IMR-90 (cell line): ENCODE data around the gene SLC4A9. TPM values are rescaled to one million over a fixed set of nuclear protein-coding genes. Genes with fewer than 3 reads are reported as not detected.
A peak's percentile ranks its signal among the peaks of the same experiment; 100 is the strongest.

Experiments used
- ATAC-seq: fragments of 200-7000 bp; cut with Tn5 transposase; 2 replicates; pipeline ENCODE4 v1.9.1; 2020; ENCODE audit warnings: low read depth, mild to moderate bottlenecking, moderate library complexity
- BruUV-seq: library from RNA; stranded (reverse); fragments of 400-500 nt; replicated peaks from 2 replicates; lab custom pipeline; 2021; lab: Mats Ljungman, UMichigan
- CTCF ChIA-PET: fragments of 300-600 bp; formaldehyde crosslinking; extraction: SDS; loops from one replicate; lab custom pipeline; 2021; ENCODE audit warnings: antibody characterized with exemption; lab: Yijun Ruan, JAX
- POLR2A ChIA-PET: fragments of 300-600 bp; sonication (Branson Sonifier 250); formaldehyde crosslinking; loops from one replicate; lab custom pipeline; 2022; ENCODE audit warnings: antibody characterized with exemption; ENCODE audit not compliant: unreplicated experiment; lab: Charles Lee
- DNase-seq: peaks from one replicate; pipeline ENCODE4 v3.0.0; 2013
- H2AFZ ChIP-seq: replicated peaks from 2 replicates; pipeline ENCODE3; 2013; ENCODE audit warnings: low read length, mild to moderate bottlenecking; ENCODE audit not compliant: poor library complexity
- H2AK5ac ChIP-seq: 2 replicates; pipeline ENCODE4 v1.6.1; 2013; ENCODE audit warnings: low read depth, low read length, inconsistent platforms
- H2AK9ac ChIP-seq: replicated peaks from 2 replicates; pipeline ENCODE3; 2013; ENCODE audit warnings: mild to moderate bottlenecking, low read depth, low read length, moderate library complexity; ENCODE audit not compliant: poor library complexity
- H2BK120ac ChIP-seq: 2 replicates; pipeline ENCODE4 v1.6.1; 2013; ENCODE audit warnings: low read depth, low read length, inconsistent platforms
- H2BK15ac ChIP-seq: 3 replicates; pipeline ENCODE4 v1.6.1; 2013; ENCODE audit warnings: low read depth, low read length, inconsistent platforms
- H2BK20ac ChIP-seq: 2 replicates; pipeline ENCODE4 v1.6.1; 2013; ENCODE audit warnings: low read depth, mild to moderate bottlenecking, inconsistent platforms, low read length, moderate library complexity
- H2BK5ac ChIP-seq: 2 replicates; pipeline ENCODE4 v1.6.1; 2013; ENCODE audit warnings: mild to moderate bottlenecking, low read depth, low read length, inconsistent platforms; ENCODE audit not compliant: poor library complexity, severe bottlenecking
- H3K14ac ChIP-seq: replicated peaks from 2 replicates; pipeline ENCODE4 v1.6.1; 2013; ENCODE audit warnings: low read depth, low read length, inconsistent platforms
- H3K18ac ChIP-seq: 2 replicates; pipeline ENCODE4 v1.6.1; 2013; ENCODE audit warnings: low read depth, low read length, control low read depth
- H3K23ac ChIP-seq: 2 replicates; pipeline ENCODE4 v1.6.1; 2013; ENCODE audit warnings: low read depth, low read length, inconsistent platforms
- H3K27ac ChIP-seq: 2 replicates; pipeline ENCODE4 v1.5.1; 2013; ENCODE audit warnings: mild to moderate bottlenecking, control low read depth, low read length; ENCODE audit not compliant: insufficient read depth
- H3K27me3 ChIP-seq: 2 replicates; pipeline ENCODE4 v1.6.1; 2013; ENCODE audit warnings: low read length; ENCODE audit not compliant: control insufficient read depth, insufficient read depth
- H3K36me3 ChIP-seq: 2 replicates; pipeline ENCODE4 v1.6.1; 2013; ENCODE audit warnings: low read length, mixed read lengths; ENCODE audit not compliant: control insufficient read depth, insufficient read depth
- H3K4ac ChIP-seq: 2 replicates; pipeline ENCODE4 v1.6.1; 2013; ENCODE audit warnings: low read depth, low read length, inconsistent platforms
- H3K4me1 ChIP-seq: 2 replicates; pipeline ENCODE4 v1.6.1; 2013; ENCODE audit warnings: low read length, mixed read lengths; ENCODE audit not compliant: control insufficient read depth, insufficient read depth
- H3K4me2 ChIP-seq: 2 replicates; pipeline ENCODE4 v1.6.1; 2013; ENCODE audit warnings: low read depth, mild to moderate bottlenecking, control low read depth, low read length, moderate library complexity
- H3K4me3 ChIP-seq: 2 replicates; pipeline ENCODE4 v1.5.1; 2013; ENCODE audit warnings: low read depth, mild to moderate bottlenecking, control low read depth, low read length, moderate library complexity; ENCODE audit not compliant: insufficient read depth
- H3K56ac ChIP-seq: 2 replicates; pipeline ENCODE4 v1.6.1; 2013; ENCODE audit warnings: low read length, inconsistent platforms; ENCODE audit not compliant: insufficient read depth; ENCODE audit errors: extremely low read depth
- H3K79me1 ChIP-seq, 2 experiments: 2 replicates each; pipeline ENCODE4 v1.6.1; 2013; ENCODE audit warnings: low read length in 2 of 2, inconsistent platforms in 1 of 2, low read depth in 1 of 2
- H3K9ac ChIP-seq: 2 replicates; pipeline ENCODE4 v1.6.1; 2013; ENCODE audit warnings: low read depth, low read length, control low read depth
- H3K9me1 ChIP-seq: 2 replicates; pipeline ENCODE4 v1.6.1; 2013; ENCODE audit warnings: low read length, inconsistent platforms; ENCODE audit not compliant: insufficient read depth
- H3K9me3 ChIP-seq: 2 replicates; pipeline ENCODE4 v1.6.1; 2013; ENCODE audit warnings: low read length; ENCODE audit not compliant: control insufficient read depth, insufficient read depth
- H4K20me1 ChIP-seq: 2 replicates; pipeline ENCODE4 v1.6.1; 2013; ENCODE audit warnings: low read length, inconsistent platforms; ENCODE audit not compliant: insufficient read depth
- H4K5ac ChIP-seq: 2 replicates; pipeline ENCODE4 v1.6.1; 2013; ENCODE audit warnings: mild to moderate bottlenecking, low read depth, low read length, control low read depth
- H4K8ac ChIP-seq, 2 experiments: 2 replicates each; pipeline ENCODE4 v1.6.1; 2013; ENCODE audit warnings: low read depth in 2 of 2, low read length in 2 of 2, control low read depth in 1 of 2, inconsistent platforms in 1 of 2
- H4K91ac ChIP-seq: 2 replicates; pipeline ENCODE4 v1.6.1; 2013; ENCODE audit warnings: low read depth, low read length, inconsistent platforms; ENCODE audit not compliant: insufficient read depth
- BHLHE40 ChIP-seq: fragments of 150-350 bp; IDR thresholded peaks from 2 replicates; pipeline ENCODE4 v1.6.1; 2016; ENCODE audit warnings: mild to moderate bottlenecking, low read depth, low read length
- CEBPB ChIP-seq: IDR thresholded peaks from 2 replicates; pipeline ENCODE4 v1.6.1; 2012; ENCODE audit warnings: low read depth, low read length, improper control_type of control experiment
- CHD1 ChIP-seq: IDR thresholded peaks from 2 replicates; pipeline ENCODE4 v1.6.1; 2012; ENCODE audit warnings: low read depth, low read length, improper control_type of control experiment
- MAZ ChIP-seq: IDR thresholded peaks from 2 replicates; pipeline ENCODE4 v1.6.1; 2012; ENCODE audit warnings: low read depth, mild to moderate bottlenecking, low read length, improper control_type of control experiment, moderate library complexity, borderline replicate concordance
- MXI1 ChIP-seq: IDR thresholded peaks from 2 replicates; pipeline ENCODE4 v1.6.1; 2012; ENCODE audit warnings: low read depth, mild to moderate bottlenecking, low read length, moderate library complexity, borderline replicate concordance
- POLR2A ChIP-seq: IDR thresholded peaks from 2 replicates; pipeline ENCODE4 v1.6.1; 2012; ENCODE audit warnings: mild to moderate bottlenecking, low read depth, low read length
- RAD21 ChIP-seq: IDR thresholded peaks from 2 replicates; pipeline ENCODE4 v1.6.1; 2012; ENCODE audit warnings: low read length, improper control_type of control experiment
- RCOR1 ChIP-seq: IDR thresholded peaks from 2 replicates; pipeline ENCODE4 v1.6.1; 2012; ENCODE audit warnings: mild to moderate bottlenecking, low read length, improper control_type of control experiment; ENCODE audit not compliant: insufficient replicate concordance
- SMC3 ChIP-seq: fragments of 150-350 bp; IDR thresholded peaks from 2 replicates; pipeline ENCODE4 v1.6.1; 2016; ENCODE audit warnings: low read depth, mild to moderate bottlenecking, antibody characterized with exemption, low read length, moderate library complexity
- USF2 ChIP-seq: fragments of 150-350 bp; IDR thresholded peaks from 2 replicates; pipeline ENCODE4 v1.6.1; 2017; ENCODE audit warnings: mild to moderate bottlenecking, antibody characterized with exemption, low read length, low read depth
- WGBS, 2 experiments: methylation state at CpG; one replicate each; pipeline versions ENCODE4 v1.1.5 to v1.1.7; 2013; ENCODE audit warnings: missing lambda C conversion rate in 2 of 2; ENCODE audit not compliant: insufficient read length in 1 of 2; ENCODE audit errors: extremely low coverage in 2 of 2; 5-methylcytosine and 5-hydroxymethylcytosine counted together
- dilution Hi-C: fragments of 300-500 bp; cut with HindIII; formaldehyde crosslinking; loops from one replicate; pipeline ENCODE4 v1.14.3; 2018; ENCODE audit warnings: low sequenced_read_pairs; ENCODE audit not compliant: unreplicated experiment
- in situ Hi-C: fragments of 300-500 bp; cut with MboI; formaldehyde crosslinking; loops from 3 replicates; pipeline ENCODE4 v1.14.3; 2019; ENCODE audit warnings: low sequenced_read_pairs, inconsistent platforms, mixed read lengths
- intact Hi-C: fragments of 100-400 bp; cut with micrococcal nuclease; formaldehyde crosslinking; loops from 2 replicates; pipeline ENCODE4 v1.10.0; 2022
- polyA plus RNA-seq, 3 experiments: library from polyadenylated mRNA; depleted of rRNA; stranded (reverse); fragments of >200 nt; gene quantifications; 2 replicates each; pipeline ENCODE4 v1.2.3, GENCODE V29; 2012; ENCODE audit warnings: low replicate concordance in 1 of 3
- total RNA-seq: library from RNA; depleted of rRNA; stranded (reverse); fragments of >200 nt; gene quantifications from 2 replicates; pipeline ENCODE4 v1.2.3, GENCODE V29; 2012
- TF ChIP-seq, protein P1 (sequence below): fragments of 150-350 bp; IDR thresholded peaks from 2 replicates; pipeline ENCODE4 v1.6.1; 2016; ENCODE audit warnings: low read depth, mild to moderate bottlenecking, low read length, moderate library complexity, borderline replicate concordance

The SLC4A9 gene
- total and polyA plus RNA-seq, 2 of the 4 experiments (the other 2 are of a cell fraction), result not detected

DNA sequence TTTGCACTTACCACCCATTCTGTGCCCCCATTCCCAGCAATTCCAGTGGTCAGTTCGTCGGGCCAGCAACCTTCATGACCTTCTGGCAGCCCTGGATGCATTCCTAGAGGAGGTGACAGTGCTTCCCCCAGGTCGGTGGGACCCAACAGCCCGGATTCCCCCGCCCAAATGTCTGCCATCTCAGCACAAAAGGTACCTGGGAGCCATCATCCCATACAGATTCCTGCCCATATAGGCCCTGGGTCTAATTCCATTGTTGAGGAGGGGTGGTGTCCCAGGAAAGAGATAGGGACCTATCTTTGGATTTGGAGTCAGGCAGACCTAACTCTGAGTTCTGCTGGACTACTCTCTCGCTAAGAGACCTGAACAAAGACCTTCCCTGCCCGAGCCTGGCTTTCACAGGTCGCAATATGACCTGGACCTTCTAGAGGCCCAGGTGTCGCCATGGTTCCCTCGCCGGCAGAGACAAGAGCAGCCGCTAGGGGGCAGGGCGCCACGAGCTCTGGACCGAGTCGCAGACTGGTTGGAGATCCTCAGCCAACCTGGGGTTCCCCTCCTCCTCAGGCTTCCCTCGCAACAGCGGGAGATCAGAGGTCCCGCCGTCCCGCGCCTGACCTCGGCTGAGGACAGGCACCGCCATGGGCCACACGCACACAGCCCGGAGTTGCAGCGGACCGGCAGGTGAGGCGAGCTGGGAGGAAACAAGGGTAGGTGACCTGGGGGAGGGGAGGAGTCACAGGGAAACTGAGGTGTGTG lies 3.1 kb downstream of the SLC4A9 start (continued):
- TF ChIP-seq BHLHE40, result no peak
- TF ChIP-seq MAZ, result no peak

DNA sequence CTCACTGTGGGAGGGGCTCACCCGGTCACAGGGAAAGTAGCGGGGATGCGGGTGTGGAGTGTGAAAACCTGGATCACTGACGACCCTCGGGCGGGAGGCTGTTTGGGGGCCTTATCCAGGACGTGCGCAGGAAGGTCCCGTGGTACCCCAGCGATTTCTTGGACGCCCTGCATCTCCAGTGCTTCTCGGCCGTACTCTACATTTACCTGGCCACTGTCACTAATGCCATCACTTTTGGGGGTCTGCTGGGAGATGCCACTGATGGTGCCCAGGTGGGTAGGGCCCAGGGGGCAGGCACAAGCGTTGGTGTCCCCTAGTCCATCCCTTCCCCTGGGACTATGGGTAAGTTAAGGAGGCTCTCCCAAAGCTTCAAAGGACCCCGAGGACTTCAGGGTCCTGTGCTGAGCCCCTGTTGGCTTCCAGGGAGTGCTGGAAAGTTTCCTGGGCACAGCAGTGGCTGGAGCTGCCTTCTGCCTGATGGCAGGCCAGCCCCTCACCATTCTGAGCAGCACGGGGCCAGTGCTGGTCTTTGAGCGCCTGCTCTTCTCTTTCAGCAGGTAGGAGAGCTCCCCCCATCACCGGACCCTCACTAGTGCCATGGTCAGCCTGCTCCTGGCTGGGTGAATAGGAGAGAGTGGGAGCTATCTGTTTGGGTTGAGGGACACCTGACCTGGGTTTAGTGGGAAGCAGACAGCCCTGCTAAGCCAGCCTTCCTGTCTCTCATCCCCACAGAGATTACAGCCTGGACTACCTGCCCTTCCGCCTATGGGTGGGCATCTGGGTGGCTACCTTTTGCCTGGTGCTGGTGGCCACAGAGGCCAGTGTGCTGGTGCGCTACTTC lies 3.9 kb downstream of the SLC4A9 start:
- H2AK9ac ChIP-seq, result peak overlapping the region; percentile 25
- H2AFZ ChIP-seq, result peak overlapping the region; percentile 97
- H3K4me3 ChIP-seq, result no peak overlapping the region; the same call in 1 of the 2 replicates
- H2BK15ac ChIP-seq, result no peak overlapping the region
- CTCF ChIA-PET, result interaction anchor here (0.6 to 1.5 kb wide), 10 partner anchors 9 to 171 kb away, joined by 3 to 10 read pairs (median 4); partner anchors contain the start of gene ANKHD1
- no peak overlapping the region for H2BK20ac ChIP-seq
- no peaks in the 10 kb centered on the region for H3K9me1 ChIP-seq
- BruUV-seq, result no TSS peak
- H3K79me1 ChIP-seq, result no peaks in the 10 kb centered on the region
- no peak overlapping the region for H3K18ac ChIP-seq
- peaks cover 18% of the 10 kb centered on the region; the same call in 1 of the 2 replicates for H3K27me3 ChIP-seq
- POLR2A ChIA-PET, result no interaction called here
- no peak overlapping the region for H3K14ac ChIP-seq
- ATAC-seq (no peak), DNase-seq (no peak)
- H3K9me3 ChIP-seq, result no peaks in the 10 kb centered on the region
- peak overlapping the region; percentile 82 for H3K4me2 ChIP-seq
- 0 out of 2 replicates have a peak overlapping the region, but pooled peaks have one; percentile 9 for H3K4ac ChIP-seq
- no peaks in the 10 kb centered on the region for H4K20me1 ChIP-seq
- in situ Hi-C loops, result loop anchor here (25.0 kb wide), 1 partner anchor 577 kb away; the partner anchor contains the start of gene PSD2
- H3K27ac ChIP-seq, result no peak overlapping the region
- H3K9ac ChIP-seq, result 0 out of 2 replicates have a peak overlapping the region, but pooled peaks have one; percentile 1
- no peak overlapping the region for H2BK5ac ChIP-seq
- H3K36me3 ChIP-seq, result no peaks in the 10 kb centered on the region
- intact Hi-C loops, result loop anchor here (2.0 kb wide), 1 partner anchor 357 kb away; no protein-coding TSS in a partner anchor
- no peak overlapping the region for H3K56ac ChIP-seq
- H4K91ac ChIP-seq, result no peak overlapping the region
- dilution Hi-C loops, result no loop called here
- H2BK120ac ChIP-seq, result no peak overlapping the region
- no peak overlapping the region for H3K23ac ChIP-seq
- H4K5ac ChIP-seq, result no peak overlapping the region
- H4K8ac ChIP-seq, result no peak overlapping the region
- 53% methylated on average over 4 of the region's 20 CpGs; no CpG with 5 or more reads in 1 of the 2 experiments for WGBS, 2 experiments
- no peaks in the 10 kb centered on the region for H3K4me1 ChIP-seq
- H2AK5ac ChIP-seq, result no peak overlapping the region
- TF ChIP-seq USF2 (no peak), RAD21 (no peak), RCOR1 (no peak), BHLHE40 (no peak), CEBPB (no peak), POLR2A (no peak), CHD1 (no peak), MAZ (no peak), MXI1 (no peak), SMC3 (no peak)
- TF ChIP-seq, protein P1, sequence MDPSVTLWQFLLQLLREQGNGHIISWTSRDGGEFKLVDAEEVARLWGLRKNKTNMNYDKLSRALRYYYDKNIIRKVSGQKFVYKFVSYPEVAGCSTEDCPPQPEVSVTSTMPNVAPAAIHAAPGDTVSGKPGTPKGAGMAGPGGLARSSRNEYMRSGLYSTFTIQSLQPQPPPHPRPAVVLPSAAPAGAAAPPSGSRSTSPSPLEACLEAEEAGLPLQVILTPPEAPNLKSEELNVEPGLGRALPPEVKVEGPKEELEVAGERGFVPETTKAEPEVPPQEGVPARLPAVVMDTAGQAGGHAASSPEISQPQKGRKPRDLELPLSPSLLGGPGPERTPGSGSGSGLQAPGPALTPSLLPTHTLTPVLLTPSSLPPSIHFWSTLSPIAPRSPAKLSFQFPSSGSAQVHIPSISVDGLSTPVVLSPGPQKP, result no peak
